GM19324 (cell line): Measurements from ENCODE around the gene ACSM2B.
"Not testable (repeated sequence)": the region's sequence is repeated elsewhere in the genome, so short reads cannot be mapped to it uniquely, and the experiment has no call there.

Experiments used
- ATAC-seq: cut with Tn5 transposase; IDR thresholded peaks from one replicate; pipeline ENCODE4 v1.9.1; 2021; ENCODE audit warnings: mild to moderate bottlenecking, moderate library complexity; ENCODE audit not compliant: unreplicated experiment, low FRiP score

Gene ACSM2B

GRCh38 chr16:20598832-20599469, 22.8 kb upstream of the ACSM2B start:
- no peak for ATAC-seq

GRCh38 chr16:20595694-20596093, 19.5 kb upstream of the ACSM2B start:
- not testable (repeated sequence) for ATAC-seq

GRCh38 chr16:20595068-20595467, 18.9 kb upstream of the ACSM2B start:
- not testable (repeated sequence) for ATAC-seq

GRCh38 chr16:20592780-20593179, 16.6 kb upstream of the ACSM2B start:
- not testable (repeated sequence) for ATAC-seq

GRCh38 chr16:20589486-20589885, 13.3 kb upstream of the ACSM2B start:
- ATAC-seq: not testable (repeated sequence)

GRCh38 chr16:20587645-20588074, 11.5 kb upstream of the ACSM2B start:
- not testable (repeated sequence) for ATAC-seq

- not testable (repeated sequence) for ATAC-seq
Observed at GRCh38 chr16:20586716-20587115, 10.5 kb upstream of the ACSM2B start.

GRCh38 chr16:20586112-20586511, 9.9 kb upstream of the ACSM2B start:
- not testable (repeated sequence) for ATAC-seq

GRCh38 chr16:20580487-20581259, 4.5 kb upstream of the ACSM2B start:
- ATAC-seq: not testable (repeated sequence)

- ATAC-seq: not testable (repeated sequence)
Observed at GRCh38 chr16:20578091-20578490, 1.9 kb upstream of the ACSM2B start.

- ATAC-seq: not testable (repeated sequence)
Observed at GRCh38 chr16:20569117-20569651, 7.0 kb downstream of the ACSM2B start.

- ATAC-seq: no peak
Observed at GRCh38 chr16:20568404-20568803, 7.8 kb downstream of the ACSM2B start.

- ATAC-seq: no peak
Observed at GRCh38 chr16:20566864-20567263, 9.3 kb downstream of the ACSM2B start.

- not testable (repeated sequence) for ATAC-seq
Observed at GRCh38 chr16:20565334-20565733, 10.8 kb downstream of the ACSM2B start.

- ATAC-seq: not testable (repeated sequence)
Observed at GRCh38 chr16:20564218-20564617, 11.9 kb downstream of the ACSM2B start.

- ATAC-seq: not testable (repeated sequence)
Observed at GRCh38 chr16:20555628-20556027, 20.5 kb downstream of the ACSM2B start.

GRCh38 chr16:20554689-20555088, 21.5 kb downstream of the ACSM2B start:
- not testable (repeated sequence) for ATAC-seq

GRCh38 chr16:20553493-20553892, 22.7 kb downstream of the ACSM2B start:
- not testable (repeated sequence) for ATAC-seq

GRCh38 chr16:20546951-20547350, 29.2 kb downstream of the ACSM2B start:
- not testable (repeated sequence) for ATAC-seq

- not testable (repeated sequence) for ATAC-seq
Observed at GRCh38 chr16:20546278-20546853, 29.8 kb downstream of the ACSM2B start.
